Adrenal gland (tissue), 19 donors: ENCODE measurements around the gene TBC1D3I. TPM values are rescaled to one million over a fixed set of nuclear protein-coding genes. Genes with fewer than 3 reads are reported as not detected.
"Not testable (repeated sequence)": the region's sequence is repeated elsewhere in the genome, so short reads cannot be mapped to it uniquely, and the experiment has no call there.

ENCODE experiments used
- DNase-seq, 7 donors: peaks; one replicate each; pipeline ENCODE4 v3.0.0-alpha.2; 2019 to 2020
- H3K27ac ChIP-seq, 5 donors: fragments of 200-600 bp; sonication (generic) in 4 of 5; 1 replicate in 3 of 5; 2 replicates in 2 of 5; pipeline versions ENCODE4 v1.5.1 to v1.8.0; 2016 to 2020; ENCODE audit warnings: mild to moderate bottlenecking in 1 of 5
- H3K27me3 ChIP-seq: fragments of 200-600 bp; 2 replicates; pipeline ENCODE4 v1.8.0; 2021
- H3K36me3 ChIP-seq, 2 donors: fragments of 200-600 bp; replicated peaks in 1 of 2; 1 replicate in 1 of 2; 2 replicates in 1 of 2; pipeline versions ENCODE4 v1.5.1 to v1.8.0; 2018 to 2022
- H3K4me1 ChIP-seq, 2 donors: fragments of 200-600 bp; replicated peaks in 1 of 2; 1 replicate in 1 of 2; 2 replicates in 1 of 2; pipeline versions ENCODE4 v1.5.1 to v1.8.0; 2018 to 2021
- H3K4me3 ChIP-seq, 4 donors: fragments of 200-600 bp; sonication (generic) in 3 of 4; one replicate each; pipeline ENCODE4 v1.5.1; 2016 to 2018
- H3K9me3 ChIP-seq, 3 donors: fragments of 200-600 bp; sonication (generic) in 1 of 3; replicated peaks in 1 of 3; 1 replicate in 2 of 3; 2 replicates in 1 of 3; pipeline versions ENCODE4 v1.5.1 to v1.8.0; 2016 to 2021
- WGBS, 4 donors: extraction: QIAGEN DNeasy Blood & Tissue Kit in 2 of 4; methylation state at CpG; one replicate each; pipeline versions ENCODE4 v1.1.5 to v1.1.7; 2013 to 2017; 5-methylcytosine and 5-hydroxymethylcytosine counted together
- intact Hi-C, 2 donors: fragments of 100-400 bp; cut with DNase I; formaldehyde crosslinking; loops; one replicate each; pipeline versions ENCODE4 v1.14.1 to v1.15.0; 2022 to 2023
- long read RNA-seq, 10 donors: library from polyadenylated mRNA in 3 of 10; unstranded in 2 of 10; stranded (forward) in 1 of 10; transcript quantifications; one replicate each; pipeline ENCODE4 v2.0.0 and lab custom pipeline, GENCODE V29; 2021 to 2026
- polyA plus RNA-seq, 3 donors: library from polyadenylated mRNA; stranded (reverse); fragments of 200-250 nt in 2 of 3; fragments of 350-450 nt in 1 of 3; fragmentation: Illumina TruSeq in 1 of 3; extraction: RNeasy Lipid Tissue Mini Kit (QIAGEN cat#74804) in 1 of 3; gene quantifications; one replicate each; pipeline ENCODE4 v1.2.3, GENCODE V29; 2013 to 2014
- total RNA-seq, 9 donors: library from RNA; depleted of rRNA in 4 of 9; stranded (reverse); fragments of >200 nt in 4 of 9; fragments of 120-200 nt in 1 of 9; fragmentation: NEBNext Ultra II Directional in 1 of 9; extraction: Animal tissue kit (Norgen Biotek cat#: 25700) in 1 of 9; gene quantifications; one replicate each; pipeline versions ENCODE4 v1.1.0 to v1.2.4, GENCODE V29; 2013 to 2023
- TF ChIP-seq, protein P1 (sequence below), 6 experiments: fragments of 450-650 bp in 4 of 6; fragments of 200-600 bp in 2 of 6; sonication (generic) in 1 of 6; IDR thresholded peaks; 1 replicate in 5 of 6; 2 replicates in 1 of 6; pipeline versions ENCODE4 v1.5.1 to v1.8.0; 2016 to 2021; ENCODE audit warnings: antibody characterized with exemption in 6 of 6, mild to moderate bottlenecking in 2 of 6, moderate library complexity in 1 of 6
- donor health status: healthy with polysubstance abuse.
- donor health status: Bipolar disorder and iron deficiency.
- donor health status: DM: yes; HTN: yes; CAD: no.
- donor health status: DM: no; HTN: no; CAD: no.
- donor health status: DM: no; HTN: no; CAD: no.
- donor health status: DM: yes; HTN: yes; CAD: no.

TBC1D3I gene
- total RNA-seq (under 1 TPM in 3 of 9 donors, not detected in 6; 0.18 to 0.89 (median 0.22) TPM), polyA plus RNA-seq (1 to 10 TPM in 2 of 3 donors, not detected in 1; 1.4 to 2.4 TPM)
- long read RNA-seq, donor 1, result 0 reads
- long read RNA-seq, donor 2, result 0 reads
- long read RNA-seq, donor 3, result 0 reads
- long read RNA-seq, donor 4, result 0 reads
- long read RNA-seq, donor 5, result 0 reads
- long read RNA-seq, donor 6, result 0 reads
- long read RNA-seq, donor 7, result 0 reads
- long read RNA-seq, donor 8, result 0 reads
- long read RNA-seq, donor 9, result 0 reads
- long read RNA-seq, donor 10, result 0 reads

DNA sequence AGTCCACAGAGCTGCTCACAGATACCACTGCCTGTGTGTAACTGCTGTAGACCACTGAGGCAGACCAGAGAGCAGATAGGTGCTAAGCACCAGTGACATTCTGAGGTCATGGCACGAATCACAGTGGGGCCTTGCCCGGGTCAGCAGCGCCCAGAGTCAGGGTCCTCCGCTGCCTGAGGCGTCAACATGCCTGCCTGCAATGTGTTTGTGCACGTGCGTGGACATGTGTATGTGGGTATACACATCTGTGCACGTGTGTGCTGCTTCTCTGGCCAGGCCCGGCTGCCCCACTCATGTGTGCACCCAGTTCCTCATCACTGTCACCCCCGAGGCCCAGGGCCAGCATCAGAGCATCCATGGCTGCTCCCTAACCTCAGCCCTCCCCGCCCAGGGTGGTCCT is at the start of gene TBC1D3I:
TSS of gene TBC1D3I (minus strand) at position 101 of the 400 bp plus-strand sequence. CDS start 1,585 bp downstream, outside the sequence.
- DNase-seq, intact Hi-C loops, H3K27ac ChIP-seq, H3K36me3 ChIP-seq, H3K27me3 ChIP-seq, H3K9me3 ChIP-seq, H3K4me3 ChIP-seq, H3K4me1 ChIP-seq: not testable (repeated sequence)
- no CpG with 5 or more reads among the region's 11 CpGs for WGBS, 4 donors

DNA sequence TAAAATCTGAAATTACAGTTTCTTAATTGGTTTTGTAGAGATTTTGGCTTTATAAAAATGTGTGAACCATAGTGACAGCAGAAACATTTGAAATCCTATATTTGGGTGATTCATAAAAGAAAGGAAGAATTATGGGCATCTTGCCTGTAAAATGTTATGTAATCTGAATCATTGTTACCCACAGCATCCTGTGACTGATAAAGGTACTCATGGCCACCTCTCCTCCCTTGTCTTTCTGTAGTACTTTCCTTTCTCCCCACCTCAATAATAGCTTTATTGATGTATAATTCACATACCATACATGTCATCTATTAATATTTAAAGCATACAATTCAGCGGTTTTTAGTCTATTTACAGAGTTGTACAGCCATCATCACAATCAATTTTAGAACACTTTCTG is 30.8 kb upstream of the TBC1D3I start:
- WGBS, 4 donors, result no CpG with 5 or more reads among the region's 1 CpG
- H3K36me3 ChIP-seq, H3K9me3 ChIP-seq, H3K27me3 ChIP-seq, intact Hi-C loops, H3K27ac ChIP-seq, H3K4me1 ChIP-seq, DNase-seq, H3K4me3 ChIP-seq: not testable (repeated sequence)

DNA sequence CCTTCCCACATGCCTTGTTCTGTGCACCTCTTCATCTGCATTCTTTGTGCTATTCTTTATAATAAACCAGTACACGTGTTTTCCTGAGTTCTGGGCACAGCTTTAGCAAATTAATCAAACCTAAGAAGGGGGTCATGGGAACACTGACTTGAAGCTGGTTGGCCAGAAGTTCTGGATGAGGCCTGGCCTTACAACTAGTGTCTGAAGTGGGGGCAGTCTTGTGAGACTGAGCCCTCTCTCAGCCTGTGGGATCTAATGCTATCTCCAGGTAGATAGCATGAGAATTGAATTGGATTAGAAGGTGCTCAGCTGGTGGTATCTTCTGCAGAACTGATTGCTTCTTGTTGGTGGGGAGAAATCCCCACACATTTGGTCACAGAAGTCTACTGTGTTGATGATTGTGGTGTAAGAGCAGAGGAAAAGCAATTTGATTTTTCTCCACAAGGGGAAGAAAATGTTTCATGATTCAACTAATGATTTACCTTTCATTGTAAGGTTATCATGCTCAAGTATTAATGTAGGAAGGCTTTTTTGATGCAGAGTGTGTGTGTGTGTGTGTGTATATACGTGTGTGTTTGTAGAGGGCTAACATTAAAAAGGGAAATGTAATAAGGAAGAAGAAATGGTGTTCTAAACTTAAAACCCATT is 25.7 kb upstream of the TBC1D3I start:
- WGBS, 4 donors, result 54 to 67% (median 61%) methylated on average over 1 of the region's 2 CpGs
- H3K27me3 ChIP-seq, H3K27ac ChIP-seq, H3K4me1 ChIP-seq, H3K9me3 ChIP-seq, H3K36me3 ChIP-seq, DNase-seq, H3K4me3 ChIP-seq, intact Hi-C loops: not testable (repeated sequence)

GRCh38 chr17:36284219-36284618 is 19.8 kb upstream of the TBC1D3I start:
- H3K4me3 ChIP-seq, H3K36me3 ChIP-seq, H3K9me3 ChIP-seq, H3K4me1 ChIP-seq, H3K27ac ChIP-seq, intact Hi-C loops, H3K27me3 ChIP-seq, DNase-seq: not testable (repeated sequence)
- 80 to 100% (median 96%) methylated on average over 1 to 3 of the region's 5 CpGs; no CpG with 5 or more reads in 1 of the 4 donors for WGBS, 4 donors

DNA sequence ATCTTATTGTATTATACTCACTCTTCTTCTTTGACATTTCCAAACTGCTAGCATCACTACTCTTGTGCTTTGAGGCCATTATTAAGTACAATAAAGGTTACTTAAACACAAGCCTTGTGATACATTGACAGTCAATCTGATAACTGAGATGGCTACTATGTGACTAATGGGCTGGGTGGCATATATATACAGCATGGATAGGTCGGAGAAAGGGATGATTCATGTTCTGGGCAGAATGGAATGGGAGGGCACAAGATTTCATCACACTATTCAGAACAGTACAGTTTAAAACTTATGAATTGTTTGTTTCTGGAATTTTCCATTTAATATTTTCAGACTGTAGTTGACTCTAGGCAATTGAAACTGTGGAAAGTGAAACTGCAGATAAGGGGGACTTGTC is 18.9 kb upstream of the TBC1D3I start:
- no CpG with 5 or more reads among the region's 1 CpG for WGBS, 4 donors
- H3K36me3 ChIP-seq, H3K27me3 ChIP-seq, H3K9me3 ChIP-seq, intact Hi-C loops, DNase-seq, H3K4me3 ChIP-seq, H3K27ac ChIP-seq, H3K4me1 ChIP-seq: not testable (repeated sequence)

DNA sequence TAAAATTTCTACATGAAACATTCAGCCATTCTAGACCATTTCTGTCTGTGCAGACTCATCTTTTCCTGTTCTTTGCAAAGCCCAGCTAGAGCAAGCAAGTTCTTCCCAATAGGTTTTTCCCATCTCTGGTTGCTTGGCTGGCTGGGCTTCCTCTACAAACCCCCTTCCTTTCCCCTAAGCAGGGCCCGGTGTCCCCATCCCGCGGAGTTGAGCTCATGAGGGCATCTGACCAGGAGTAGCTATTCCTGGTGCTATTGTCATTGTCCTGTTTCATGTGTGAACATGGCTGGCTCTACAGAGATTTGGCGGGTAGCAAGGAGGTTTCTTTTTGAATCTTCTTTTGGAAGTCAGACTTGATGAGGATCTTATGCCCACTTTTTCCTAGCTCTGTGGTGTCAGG is 22.3 kb downstream of the TBC1D3I start:
- H3K4me3 ChIP-seq, H3K9me3 ChIP-seq, H3K36me3 ChIP-seq, H3K27ac ChIP-seq, H3K27me3 ChIP-seq, H3K4me1 ChIP-seq, intact Hi-C loops, DNase-seq: not testable (repeated sequence)
- WGBS, 4 donors, result 82 to 100% (median 90%) methylated on average over 3 of the region's 4 CpGs

- H3K36me3 ChIP-seq, H3K9me3 ChIP-seq, H3K4me3 ChIP-seq, H3K4me1 ChIP-seq, intact Hi-C loops, H3K27me3 ChIP-seq, H3K27ac ChIP-seq: not testable (repeated sequence)
- 39 to 51% (median 44%) methylated on average over 4 to 5 of the region's 5 CpGs for WGBS, 4 donors
- TF ChIP-seq, protein P1, sequence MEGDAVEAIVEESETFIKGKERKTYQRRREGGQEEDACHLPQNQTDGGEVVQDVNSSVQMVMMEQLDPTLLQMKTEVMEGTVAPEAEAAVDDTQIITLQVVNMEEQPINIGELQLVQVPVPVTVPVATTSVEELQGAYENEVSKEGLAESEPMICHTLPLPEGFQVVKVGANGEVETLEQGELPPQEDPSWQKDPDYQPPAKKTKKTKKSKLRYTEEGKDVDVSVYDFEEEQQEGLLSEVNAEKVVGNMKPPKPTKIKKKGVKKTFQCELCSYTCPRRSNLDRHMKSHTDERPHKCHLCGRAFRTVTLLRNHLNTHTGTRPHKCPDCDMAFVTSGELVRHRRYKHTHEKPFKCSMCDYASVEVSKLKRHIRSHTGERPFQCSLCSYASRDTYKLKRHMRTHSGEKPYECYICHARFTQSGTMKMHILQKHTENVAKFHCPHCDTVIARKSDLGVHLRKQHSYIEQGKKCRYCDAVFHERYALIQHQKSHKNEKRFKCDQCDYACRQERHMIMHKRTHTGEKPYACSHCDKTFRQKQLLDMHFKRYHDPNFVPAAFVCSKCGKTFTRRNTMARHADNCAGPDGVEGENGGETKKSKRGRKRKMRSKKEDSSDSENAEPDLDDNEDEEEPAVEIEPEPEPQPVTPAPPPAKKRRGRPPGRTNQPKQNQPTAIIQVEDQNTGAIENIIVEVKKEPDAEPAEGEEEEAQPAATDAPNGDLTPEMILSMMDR (IDR thresholded peaks at IDR 0.05), result peak in 1 of 6 experiments; percentile 16
- DNase-seq, result peak in 2 of 7 donors; percentile 9
Measured at GRCh38 chr17:36229644-36230043, 34.7 kb downstream of the TBC1D3I start.

DNA sequence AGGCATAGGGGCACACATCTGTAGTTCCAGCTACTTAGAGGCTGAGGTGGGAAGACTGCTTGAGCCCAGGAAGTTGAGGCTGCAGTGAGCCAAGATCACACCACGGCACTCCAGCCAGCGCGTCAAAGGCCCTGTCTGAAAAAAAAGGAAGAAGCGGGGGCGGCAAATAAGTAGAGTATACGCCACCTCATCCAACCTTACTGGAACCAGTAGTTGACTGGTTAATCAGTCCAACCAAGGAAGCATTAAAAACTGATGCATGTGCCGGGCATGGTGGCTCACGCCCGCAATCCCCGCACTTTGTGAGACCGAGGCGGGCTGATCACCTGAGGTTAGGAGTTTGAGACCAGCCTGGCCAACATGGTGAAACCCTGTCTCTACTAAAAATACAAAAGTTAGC is 41.4 kb downstream of the TBC1D3I start:
- H3K36me3 ChIP-seq, intact Hi-C loops, H3K4me1 ChIP-seq, H3K27ac ChIP-seq, H3K9me3 ChIP-seq, H3K27me3 ChIP-seq, DNase-seq, H3K4me3 ChIP-seq: not testable (repeated sequence)
- 79 to 96% (median 92%) methylated on average over 12 of the region's 12 CpGs for WGBS, 4 donors

DNA sequence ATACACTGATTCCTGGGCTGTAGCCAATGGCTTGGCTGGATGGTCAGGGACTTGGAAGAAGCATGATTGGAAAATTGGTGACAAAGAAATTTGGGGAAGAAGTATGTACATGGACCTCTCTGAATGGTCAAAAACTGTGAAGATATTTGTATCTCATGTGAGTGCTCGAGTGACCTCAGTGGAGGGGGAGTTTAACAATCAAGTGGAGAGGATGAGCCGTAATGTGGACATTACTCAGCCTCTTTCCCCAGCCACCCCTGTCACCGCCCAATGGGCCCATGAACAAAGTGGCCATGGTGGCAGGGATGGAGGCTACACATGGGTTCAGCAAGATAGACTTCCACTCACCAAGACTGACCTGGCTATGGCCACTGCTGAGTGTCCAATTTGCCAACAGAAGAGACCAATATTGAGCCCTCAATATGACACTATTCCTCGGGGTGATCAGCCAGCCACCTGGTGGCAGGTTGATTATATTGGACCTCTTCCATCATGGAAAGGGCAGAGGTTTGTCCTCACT is 42.7 kb downstream of the TBC1D3I start:
- H3K9me3 ChIP-seq, DNase-seq, H3K4me3 ChIP-seq, H3K4me1 ChIP-seq, H3K27ac ChIP-seq, H3K36me3 ChIP-seq, H3K27me3 ChIP-seq, intact Hi-C loops: not testable (repeated sequence)
- WGBS, 4 donors, result 72 to 95% (median 85%) methylated on average over 4 of the region's 4 CpGs
